K562 (cell line): ENCODE results near the gene CAMSAP2. TPM values are rescaled to one million over a fixed set of nuclear protein-coding genes. Genes with fewer than 3 reads are reported as not detected.
A peak's percentile ranks its signal among the peaks of the same experiment; 100 is the strongest.

ENCODE experiments used
- ATAC-seq: fragments of 200-7000 bp; cut with Tn5 transposase; 3 replicates; pipeline ENCODE4 v1.9.1; 2020; ENCODE audit warnings: moderate library complexity
- BruUV-seq: library from RNA; stranded (reverse); fragments of 400-500 nt; replicated peaks from 2 replicates; lab custom pipeline; 2021; lab: Mats Ljungman, UMichigan
- CTCF ChIA-PET: fragments of 300-600 bp; formaldehyde crosslinking; extraction: SDS; loops from one replicate; lab custom pipeline; 2021; ENCODE audit warnings: low intra/inter-chr PET ratio; lab: Yijun Ruan, JAX
- POLR2A ChIA-PET: fragments of 300-600, 350-650 bp; sonication (Branson Sonifier 250); formaldehyde crosslinking; extraction: SDS; loops from one replicate; lab custom pipeline; 2021; ENCODE audit warnings: antibody characterized with exemption, inconsistent platforms; lab: Yijun Ruan, JAX
- DNase-seq, 4 experiments: peaks; one replicate each; pipeline versions ENCODE4 v3.0.0 to v3.0.0-alpha.2; 2011 to 2018; ENCODE audit warnings: low spot score in 3 of 4, mixed read lengths in 3 of 4; ENCODE audit errors: extremely low read depth in 1 of 4
- FAIRE-seq: peaks from 2 replicates; lab custom pipeline; 2011; peaks lifted over from hg19 to GRCh38; lab: Jason Lieb, UNC
- H2AFZ ChIP-seq: 2 replicates; pipeline ENCODE4 v1.6.0; 2011; ENCODE audit warnings: low read depth, low read length, control low read depth, inconsistent platforms
- H3K27ac ChIP-seq: fragments of 200-600 bp; 3 replicates; pipeline ENCODE4 v1.8.0; 2011; ENCODE audit warnings: low read depth, mild to moderate bottlenecking, control low read depth, inconsistent platforms, low read length, moderate library complexity, mixed read lengths; ENCODE audit errors: extremely low read depth
- H3K27me3 ChIP-seq, 2 experiments: fragments of 300-600 bp in 1 of 2; 2 replicates in 1 of 2; 3 replicates in 1 of 2; pipeline versions ENCODE4 v1.6.0 to v1.8.0; 2011; ENCODE audit warnings: inconsistent platforms in 2 of 2, low read length in 2 of 2, mild to moderate bottlenecking in 1 of 2, mixed read lengths in 1 of 2, moderate library complexity in 1 of 2; ENCODE audit not compliant: control insufficient read depth in 2 of 2, insufficient read depth in 2 of 2
- H3K36me3 ChIP-seq: fragments of 300-600 bp; 3 replicates; pipeline ENCODE4 v1.8.0; 2011; ENCODE audit warnings: mild to moderate bottlenecking, low read length, inconsistent platforms; ENCODE audit not compliant: control insufficient read depth, insufficient read depth
- H3K4me1 ChIP-seq, 2 experiments: fragments of 200-600 bp in 1 of 2; replicated peaks in 1 of 2; 2 replicates in 1 of 2; 3 replicates in 1 of 2; pipeline versions ENCODE4 v1.5.1 to v1.8.0; 2011; ENCODE audit warnings: inconsistent platforms in 2 of 2, low read length in 2 of 2, mild to moderate bottlenecking in 1 of 2, mixed read lengths in 1 of 2, moderate library complexity in 1 of 2; ENCODE audit not compliant: control insufficient read depth in 2 of 2, insufficient read depth in 2 of 2
- H3K4me2 ChIP-seq: 2 replicates; pipeline ENCODE4 v1.6.1; 2011; ENCODE audit warnings: low read length, control low read depth, inconsistent platforms, mixed read lengths; ENCODE audit not compliant: insufficient read depth
- H3K4me3 ChIP-seq: fragments of 200-600 bp; sonication (generic), shearing (Covaris generic); 2 replicates; pipeline ENCODE4 v1.5.1; 2016; ENCODE audit warnings: control low read depth, inconsistent platforms
- H3K79me2 ChIP-seq: fragments of 200-600 bp; 3 replicates; pipeline ENCODE4 v1.8.0; 2011; ENCODE audit warnings: low read length, inconsistent platforms; ENCODE audit not compliant: control insufficient read depth, insufficient read depth
- H3K9ac ChIP-seq, 2 experiments: 2 replicates each; pipeline versions ENCODE4 v1.6.0 to v1.6.1; 2011; ENCODE audit warnings: low read depth in 2 of 2, low read length in 2 of 2, control low read depth in 1 of 2, inconsistent platforms in 1 of 2, mild to moderate bottlenecking in 1 of 2, mixed read lengths in 1 of 2; ENCODE audit not compliant: insufficient read depth in 1 of 2
- H3K9me1 ChIP-seq: one replicate; pipeline ENCODE4 v1.6.0; 2011; ENCODE audit warnings: inconsistent platforms, mild to moderate bottlenecking, low read length, moderate library complexity; ENCODE audit not compliant: control insufficient read depth, insufficient read depth
- H3K9me3 ChIP-seq: replicated peaks from 2 replicates; pipeline ENCODE4 v1.5.1; 2011; ENCODE audit warnings: low read depth, low read length, inconsistent platforms; ENCODE audit not compliant: control insufficient read depth, insufficient read depth
- H4K20me1 ChIP-seq: replicated peaks from 2 replicates; pipeline ENCODE4 v1.6.1; 2011; ENCODE audit warnings: low read length, inconsistent platforms, mixed read lengths; ENCODE audit not compliant: control insufficient read depth, insufficient read depth
- BRF1 ChIP-seq: IDR thresholded peaks from 3 replicates; pipeline ENCODE4 v1.6.1; 2011; ENCODE audit warnings: borderline replicate concordance, mild to moderate bottlenecking; ENCODE audit not compliant: insufficient read length; ENCODE audit errors: extremely low read depth
- CBFA2T2 ChIP-seq: fragments of 450-650 bp; conservative IDR thresholded peaks from 2 replicates; pipeline ENCODE4 v1.6.1; 2017; ENCODE audit warnings: mild to moderate bottlenecking
- CBX5 ChIP-seq: IDR thresholded peaks from 2 replicates; pipeline ENCODE4 v1.6.1; 2014; ENCODE audit warnings: low read depth, borderline replicate concordance
- KLF6 ChIP-seq: fragments of 250-450 bp; sonication (Bioruptor Pico); IDR thresholded peaks from 2 replicates; pipeline ENCODE4 v1.4.0; 2020; ENCODE audit warnings: mild to moderate bottlenecking, moderate library complexity, borderline replicate concordance
- NFXL1 ChIP-seq: fragments of 450-650 bp; formaldehyde crosslinking; IDR thresholded peaks from 2 replicates; pipeline ENCODE4 v1.4.0; 2021; ENCODE audit warnings: mild to moderate bottlenecking
- POLR3A ChIP-seq: IDR thresholded peaks from 2 replicates; pipeline ENCODE4 v1.6.1; 2011; ENCODE audit warnings: borderline replicate concordance, mild to moderate bottlenecking, moderate library complexity; ENCODE audit not compliant: insufficient read length, insufficient read depth; ENCODE audit errors: extremely low read depth
- RBFOX2 ChIP-seq: fragments of 200-400 bp; formaldehyde crosslinking; IDR thresholded peaks from 2 replicates; pipeline ENCODE4 v1.6.1; 2017; ENCODE audit warnings: low read depth, mild to moderate bottlenecking, low read length, moderate library complexity
- SMAD4 ChIP-seq: fragments of 250-450 bp; sonication (Bioruptor Pico); conservative IDR thresholded peaks from 2 replicates; pipeline ENCODE4 v1.8.0; 2021; ENCODE audit warnings: inconsistent platforms, mild to moderate bottlenecking, moderate library complexity
- TAF1 ChIP-seq: IDR thresholded peaks from 2 replicates; pipeline ENCODE4 v1.6.1; 2011; ENCODE audit warnings: mild to moderate bottlenecking, low read length, moderate library complexity; ENCODE audit not compliant: insufficient read depth, control insufficient read depth, severe bottlenecking; ENCODE audit errors: extremely low read depth
- ZNF347 ChIP-seq: fragments of 450-650 bp; formaldehyde crosslinking; IDR thresholded peaks from 2 replicates; pipeline ENCODE4 v1.4.0; 2020; ENCODE audit warnings: low read depth, mild to moderate bottlenecking, moderate library complexity
- ZNF57 ChIP-seq: fragments of 450-650 bp; formaldehyde crosslinking; IDR thresholded peaks from 2 replicates; pipeline ENCODE4 v1.4.0; 2020; ENCODE audit warnings: mild to moderate bottlenecking, moderate library complexity
- ZNF586 ChIP-seq: fragments of 450-650 bp; formaldehyde crosslinking; conservative IDR thresholded peaks from 2 replicates; pipeline ENCODE4 v1.4.0; 2020; ENCODE audit warnings: mild to moderate bottlenecking, moderate library complexity
- ZNF766 ChIP-seq: fragments of 200-800 bp; sonication (Bioruptor generic); conservative IDR thresholded peaks from 2 replicates; pipeline ENCODE4 v1.6.1; 2016; ENCODE audit warnings: missing genetic modification characterization, missing compliant biosample characterization
- WGBS: fragments of 100-300 bp; shearing (Covaris generic); methylation state at CpG from one replicate; pipeline ENCODE4 v1.1.6; 2016; ENCODE audit warnings: low coverage, mixed read lengths; ENCODE audit not compliant: insufficient coverage; ENCODE audit errors: missing lambda C conversion rate; 5-methylcytosine and 5-hydroxymethylcytosine counted together
- in situ Hi-C: fragments of 300-500 bp; cut with MboI; formaldehyde crosslinking; loops from 4 replicates; pipeline ENCODE4 v1.15.0; 2018; ENCODE audit warnings: inconsistent platforms, mixed read lengths
- intact Hi-C: fragments of 100-400 bp; cut with micrococcal nuclease; formaldehyde crosslinking; loops from 2 replicates; pipeline ENCODE4 v1.14.2; 2022
- polyA plus RNA-seq, 8 experiments: library from polyadenylated mRNA; depleted of rRNA in 4 of 8; stranded (reverse) in 5 of 8; unstranded in 3 of 8; fragments of >200 nt; fragmentation: Nextera tagmentation in 2 of 8; fragmentation: Illumina TruSeq in 1 of 8; extraction: Ambion mirVana in 2 of 8; extraction: Trizol in 1 of 8; gene quantifications; 2 replicates each; pipeline versions ENCODE4 v1.2.1 to v1.2.3, GENCODE V29; 2011 to 2014; ENCODE audit warnings: inconsistent platforms in 1 of 8, missing spikeins in 1 of 8
- total RNA-seq, 7 experiments: library from RNA; depleted of rRNA in 6 of 7; stranded (reverse); fragments of >200 nt in 6 of 7; fragmentation: Illumina TruSeq in 2 of 7; extraction: Trizol in 2 of 7; gene quantifications; 2 replicates each; pipeline versions ENCODE4 v1.2.1 to v1.2.3, GENCODE V29; 2011 to 2021; ENCODE audit warnings: low replicate concordance in 1 of 7
- TF ChIP-seq, protein P1 (sequence below): fragments of 250-450 bp; sonication (Bioruptor Pico); IDR thresholded peaks from 2 replicates; pipeline ENCODE4 v1.5.0; 2021

The CAMSAP2 gene
- total and polyA plus RNA-seq, 9 of the 15 experiments (the other 6 are each of a cell fraction or from before 2014, with no cell fraction given): 1.4 to 7.5 (median 2.7) TPM

DNA sequence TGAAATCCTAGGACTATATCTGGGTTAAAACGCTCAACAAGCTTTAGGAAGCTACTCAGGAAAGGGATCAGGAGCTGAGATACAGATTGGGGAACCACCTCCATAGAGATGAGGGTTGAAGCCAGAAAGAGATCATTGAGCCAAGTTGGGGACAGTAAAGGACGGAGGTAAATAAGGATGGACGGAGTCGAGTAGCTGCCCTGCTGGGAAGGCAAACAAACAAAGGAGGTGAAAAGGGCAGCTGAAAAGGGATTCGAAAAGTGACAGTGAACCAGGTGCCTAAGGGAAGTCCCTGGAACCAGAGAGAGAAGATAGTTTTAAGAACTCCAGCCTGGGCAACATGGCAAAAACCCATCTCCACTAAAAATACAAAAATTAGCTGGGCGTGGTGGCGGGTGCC, 6.3 kb upstream of the CAMSAP2 start:
- TF ChIP-seq, protein P1, sequence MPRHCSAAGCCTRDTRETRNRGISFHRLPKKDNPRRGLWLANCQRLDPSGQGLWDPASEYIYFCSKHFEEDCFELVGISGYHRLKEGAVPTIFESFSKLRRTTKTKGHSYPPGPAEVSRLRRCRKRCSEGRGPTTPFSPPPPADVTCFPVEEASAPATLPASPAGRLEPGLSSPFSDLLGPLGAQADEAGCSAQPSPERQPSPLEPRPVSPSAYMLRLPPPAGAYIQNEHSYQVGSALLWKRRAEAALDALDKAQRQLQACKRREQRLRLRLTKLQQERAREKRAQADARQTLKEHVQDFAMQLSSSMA (CRISPR knock-in tag): no peak
- TF ChIP-seq POLR3A (no peak), NFXL1 (no peak), CBX5 (no peak), ZNF347 (CRISPR knock-in tag) (no peak), BRF1 (no peak), TAF1 (no peak), CBFA2T2 (no peak), ZNF766 (no peak), ZNF586 (CRISPR knock-in tag) (no peak), ZNF57 (CRISPR knock-in tag) (no peak), RBFOX2 (no peak), SMAD4 (CRISPR knock-in tag) (no peak), KLF6 (CRISPR knock-in tag) (no peak)
- TF ChIP-seq, all 486 proteins: peak for 0
- no peaks in the 10 kb centered on the region for H3K4me1 ChIP-seq
- in situ Hi-C loops: no loop called here
- no peak overlapping the region for H3K4me2 ChIP-seq
- no peak overlapping the region for H3K4me3 ChIP-seq
- no peaks in the 10 kb centered on the region for H3K27me3 ChIP-seq
- ATAC-seq (no peak), DNase-seq (no peak), FAIRE-seq (no peak)
- intact Hi-C loops: no loop called here
- H3K9ac ChIP-seq: no peak overlapping the region
- POLR2A ChIA-PET: interaction anchor here (0.6 to 0.7 kb wide), 3 partner anchors 8 to 29 kb away, joined by 3 to 5 read pairs (median 3); no protein-coding TSS in a partner anchor
- no TSS peak for BruUV-seq
- no peak overlapping the region for H3K27ac ChIP-seq
- no peaks in the 10 kb centered on the region for H4K20me1 ChIP-seq
- CTCF ChIA-PET: no interaction called here
- no peaks in the 10 kb centered on the region for H3K9me3 ChIP-seq
- WGBS: 70% methylated on average over 7 of the region's 7 CpGs
- H3K9me1 ChIP-seq: no peaks in the 10 kb centered on the region
- no peaks in the 10 kb centered on the region for H3K36me3 ChIP-seq
- peak overlapping the region; percentile 56; the same call in 1 of the 2 replicates for H2AFZ ChIP-seq
- no peaks in the 10 kb centered on the region for H3K79me2 ChIP-seq
